ENCODE results near the gene CNNM4.

CNNM4 gene

DNA sequence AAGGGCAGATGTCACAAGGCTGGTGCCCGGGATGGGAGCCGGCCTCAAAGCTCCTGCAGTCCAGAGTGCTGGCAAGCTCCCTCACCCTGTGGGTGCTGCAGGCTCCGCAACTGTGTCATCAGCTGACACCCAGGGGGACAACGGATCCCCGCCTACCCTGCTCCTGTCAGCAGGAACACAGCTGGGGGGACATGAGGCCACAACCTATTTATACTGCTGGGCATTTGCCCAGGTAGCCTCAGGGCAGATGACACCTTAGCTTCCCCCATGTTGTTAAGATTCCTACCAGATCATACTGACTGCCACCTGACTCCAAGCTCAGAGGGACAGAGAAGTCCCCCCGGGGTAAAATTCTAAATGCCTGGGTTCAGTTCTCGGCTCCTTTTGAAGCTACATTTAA, 81.9 kb downstream of the CNNM4 start:
- H2AFZ ChIP-seq (ENCODE audit: low read depth, low read length, severe bottlenecking), result no peak overlapping the region
- H3K9ac ChIP-seq (ENCODE audit: low read length), result no peak overlapping the region
- no peaks in the 10 kb centered on the region for H3F3A ChIP-seq (ENCODE audit: insufficient read depth)
- H3K9me3 ChIP-seq (ENCODE audit: insufficient read depth, low read length), result no peaks in the 10 kb centered on the region
- no peaks in the 10 kb centered on the region for H3K9me2 ChIP-seq (replicated peaks; ENCODE audit: insufficient read depth, low read length)
- H3K27ac ChIP-seq (ENCODE audit: low read depth, low read length), result no peak overlapping the region
- H3K36me3 ChIP-seq (ENCODE audit: low read length), result no peaks in the 10 kb centered on the region
- TF ChIP-seq EZH2phosphoT487 (conservative IDR thresholded peaks at IDR 0.05; ENCODE audit: low read length), result no peak
- TF ChIP-seq, protein P1, sequence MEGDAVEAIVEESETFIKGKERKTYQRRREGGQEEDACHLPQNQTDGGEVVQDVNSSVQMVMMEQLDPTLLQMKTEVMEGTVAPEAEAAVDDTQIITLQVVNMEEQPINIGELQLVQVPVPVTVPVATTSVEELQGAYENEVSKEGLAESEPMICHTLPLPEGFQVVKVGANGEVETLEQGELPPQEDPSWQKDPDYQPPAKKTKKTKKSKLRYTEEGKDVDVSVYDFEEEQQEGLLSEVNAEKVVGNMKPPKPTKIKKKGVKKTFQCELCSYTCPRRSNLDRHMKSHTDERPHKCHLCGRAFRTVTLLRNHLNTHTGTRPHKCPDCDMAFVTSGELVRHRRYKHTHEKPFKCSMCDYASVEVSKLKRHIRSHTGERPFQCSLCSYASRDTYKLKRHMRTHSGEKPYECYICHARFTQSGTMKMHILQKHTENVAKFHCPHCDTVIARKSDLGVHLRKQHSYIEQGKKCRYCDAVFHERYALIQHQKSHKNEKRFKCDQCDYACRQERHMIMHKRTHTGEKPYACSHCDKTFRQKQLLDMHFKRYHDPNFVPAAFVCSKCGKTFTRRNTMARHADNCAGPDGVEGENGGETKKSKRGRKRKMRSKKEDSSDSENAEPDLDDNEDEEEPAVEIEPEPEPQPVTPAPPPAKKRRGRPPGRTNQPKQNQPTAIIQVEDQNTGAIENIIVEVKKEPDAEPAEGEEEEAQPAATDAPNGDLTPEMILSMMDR (IDR thresholded peaks at IDR 0.05; ENCODE audit: insufficient read depth, low read length, poor library complexity, severe bottlenecking), result no peak
- no peak overlapping the region for H3K4me2 ChIP-seq (ENCODE audit: low read depth, low read length, poor library complexity, severe bottlenecking)
- no peaks in the 10 kb centered on the region for H3K79me2 ChIP-seq (ENCODE audit: insufficient read depth, low read length)
- H4K20me1 ChIP-seq (ENCODE audit: low read depth, low read length), result no peaks in the 10 kb centered on the region
- no peaks in the 10 kb centered on the region for H3K27me3 ChIP-seq (ENCODE audit: low read length)
- no peak overlapping the region for H3K4me3 ChIP-seq (ENCODE audit: insufficient read depth, low read length, poor library complexity, severe bottlenecking)

DNA sequence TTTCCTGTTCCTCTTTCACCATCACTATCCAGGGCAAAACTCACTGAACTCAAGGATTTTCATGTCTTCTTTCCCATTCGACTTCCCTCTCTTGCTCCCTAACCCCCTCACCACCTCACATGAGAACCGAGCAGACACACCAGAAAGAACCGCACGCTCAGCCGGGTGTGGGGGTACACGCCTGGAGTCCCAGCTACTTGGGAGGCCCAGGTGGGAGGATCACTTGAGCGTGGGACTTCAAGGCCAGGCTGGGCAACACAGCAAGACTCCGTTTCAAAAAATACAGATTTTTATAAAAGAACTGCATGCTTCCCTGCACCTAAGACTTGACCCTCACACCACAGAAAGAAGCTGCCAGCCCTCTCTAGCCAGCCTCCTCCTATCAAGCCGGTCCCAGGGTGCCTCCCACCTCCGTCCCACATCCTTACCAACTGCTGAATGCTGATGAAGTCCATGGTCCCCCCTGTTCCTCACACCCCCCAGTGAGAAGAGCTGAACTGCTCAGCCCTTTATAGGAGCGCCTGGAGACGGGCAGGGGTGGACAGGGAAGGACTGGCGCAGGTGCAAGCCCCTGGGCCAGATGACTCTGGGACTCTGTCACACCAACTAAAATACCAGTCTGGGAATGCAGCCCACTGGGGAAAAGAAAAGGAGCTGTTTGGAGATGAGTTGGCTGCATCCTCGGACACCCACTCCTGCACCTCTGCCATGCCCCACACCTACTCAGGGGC, 83.0 kb downstream of the CNNM4 start, which contains the start of gene ANKRD23:
Gene ANKRD23, minus strand, starts transcription at position 484 of the 731 bp plus-strand sequence. Its CDS starts 29 bp downstream, at position 455.
- no peaks in the 10 kb centered on the region for H3K9me3 ChIP-seq (ENCODE audit: insufficient read depth, low read length)

DNA sequence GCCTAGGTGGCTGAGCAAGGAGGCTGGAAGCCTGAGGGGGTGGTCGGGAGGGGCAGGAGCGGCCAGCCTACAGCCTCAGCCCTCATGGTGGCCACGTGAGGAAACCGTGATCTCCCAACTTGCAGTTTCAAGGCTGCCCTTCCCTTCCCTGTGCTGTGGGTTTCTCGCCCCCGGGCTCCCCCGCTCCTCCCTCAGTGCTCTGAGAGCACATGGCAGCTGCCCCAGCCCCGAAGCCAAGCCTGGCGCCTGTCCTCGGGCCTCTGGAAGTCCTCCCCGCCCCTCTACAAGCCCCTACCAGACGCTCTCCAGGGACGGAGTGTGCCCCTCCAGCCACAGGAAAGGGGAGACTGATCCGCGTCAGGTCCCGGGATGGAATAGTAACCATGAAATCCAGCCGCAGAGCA, 83.7 kb downstream of the CNNM4 start:
- Histone ChIP-seq H3K9me3 (ENCODE audit: insufficient read depth, low read length) (no peaks in the 10 kb centered on the region), H2AFZ (ENCODE audit: low read depth, low read length, severe bottlenecking) (no peak overlapping the region), H3K27me3 (ENCODE audit: low read length) (no peaks in the 10 kb centered on the region), H3K9me2 (replicated peaks; ENCODE audit: insufficient read depth, low read length) (no peaks in the 10 kb centered on the region), H3K79me2 (ENCODE audit: insufficient read depth, low read length) (no peaks in the 10 kb centered on the region), H3K9ac (ENCODE audit: low read length) (no peak overlapping the region), H4K20me1 (ENCODE audit: low read depth, low read length) (no peaks in the 10 kb centered on the region), H3K27ac (ENCODE audit: low read depth, low read length) (no peak overlapping the region), H3F3A (ENCODE audit: insufficient read depth) (no peaks in the 10 kb centered on the region), H3K4me3 (ENCODE audit: insufficient read depth, low read length, poor library complexity, severe bottlenecking) (no peak overlapping the region), H3K4me2 (ENCODE audit: low read depth, low read length, poor library complexity, severe bottlenecking) (no peak overlapping the region), H3K36me3 (ENCODE audit: low read length) (no peaks in the 10 kb centered on the region)
- no peak for TF ChIP-seq EZH2phosphoT487 (conservative IDR thresholded peaks at IDR 0.05; ENCODE audit: low read length)
- TF ChIP-seq, protein P1 (IDR thresholded peaks at IDR 0.05; ENCODE audit: insufficient read depth, low read length, poor library complexity, severe bottlenecking), result no peak

More for the DNA sequence above, 83.0 kb downstream of the CNNM4 start, which contains the start of gene ANKRD23:
- H3K9ac ChIP-seq (ENCODE audit: low read length), result no peak within 1 kb of the TSS
- H3K79me2 ChIP-seq (ENCODE audit: insufficient read depth, low read length), result no peaks in the 10 kb centered on the region
- TF ChIP-seq, protein P1 (IDR thresholded peaks at IDR 0.05; ENCODE audit: insufficient read depth, low read length, poor library complexity, severe bottlenecking), result no peak
- no peak for TF ChIP-seq EZH2phosphoT487 (conservative IDR thresholded peaks at IDR 0.05; ENCODE audit: low read length)
- no peak within 1 kb of the TSS for H3K4me2 ChIP-seq (ENCODE audit: low read depth, low read length, poor library complexity, severe bottlenecking)
- no peak within 1 kb of the TSS for H2AFZ ChIP-seq (ENCODE audit: low read depth, low read length, severe bottlenecking)
- H4K20me1 ChIP-seq (ENCODE audit: low read depth, low read length), result no peaks in the 10 kb centered on the region
- no peak within 1 kb of the TSS for H3K4me3 ChIP-seq (ENCODE audit: insufficient read depth, low read length, poor library complexity, severe bottlenecking)
- H3K27me3 ChIP-seq (ENCODE audit: low read length), result no peaks in the 10 kb centered on the region
- no peaks in the 10 kb centered on the region for H3K36me3 ChIP-seq (ENCODE audit: low read length)
- H3K9me2 ChIP-seq (replicated peaks; ENCODE audit: insufficient read depth, low read length), result no peaks in the 10 kb centered on the region
- H3K27ac ChIP-seq (ENCODE audit: low read depth, low read length), result no peak within 1 kb of the TSS
- no peaks in the 10 kb centered on the region for H3F3A ChIP-seq (ENCODE audit: insufficient read depth)

Data from SU-DHL-6 (cell line).